GM12872 (cell line): ENCODE measurements around the gene MROH8.

ENCODE experiments used
- TF ChIP-seq, protein P1 (sequence below): IDR thresholded peaks from 3 replicates; pipeline ENCODE4 v1.5.1; 2011; ENCODE audit warnings: low read depth, mild to moderate bottlenecking, low read length, moderate library complexity; ENCODE audit not compliant: insufficient read depth

Gene MROH8

GRCh38 chr20:37178839-37179682 is at the start of gene MROH8, which contains the start of gene RPN2:
TSS of gene MROH8 (minus strand) at chr20:37179548.
TSS of gene RPN2 (plus strand) at chr20:37179330. CDS start at chr20:37179357, 27 bp downstream.
- TF ChIP-seq, protein P1, sequence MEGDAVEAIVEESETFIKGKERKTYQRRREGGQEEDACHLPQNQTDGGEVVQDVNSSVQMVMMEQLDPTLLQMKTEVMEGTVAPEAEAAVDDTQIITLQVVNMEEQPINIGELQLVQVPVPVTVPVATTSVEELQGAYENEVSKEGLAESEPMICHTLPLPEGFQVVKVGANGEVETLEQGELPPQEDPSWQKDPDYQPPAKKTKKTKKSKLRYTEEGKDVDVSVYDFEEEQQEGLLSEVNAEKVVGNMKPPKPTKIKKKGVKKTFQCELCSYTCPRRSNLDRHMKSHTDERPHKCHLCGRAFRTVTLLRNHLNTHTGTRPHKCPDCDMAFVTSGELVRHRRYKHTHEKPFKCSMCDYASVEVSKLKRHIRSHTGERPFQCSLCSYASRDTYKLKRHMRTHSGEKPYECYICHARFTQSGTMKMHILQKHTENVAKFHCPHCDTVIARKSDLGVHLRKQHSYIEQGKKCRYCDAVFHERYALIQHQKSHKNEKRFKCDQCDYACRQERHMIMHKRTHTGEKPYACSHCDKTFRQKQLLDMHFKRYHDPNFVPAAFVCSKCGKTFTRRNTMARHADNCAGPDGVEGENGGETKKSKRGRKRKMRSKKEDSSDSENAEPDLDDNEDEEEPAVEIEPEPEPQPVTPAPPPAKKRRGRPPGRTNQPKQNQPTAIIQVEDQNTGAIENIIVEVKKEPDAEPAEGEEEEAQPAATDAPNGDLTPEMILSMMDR = no peak

GRCh38 chr20:37228656-37229055 is 49.3 kb upstream of the MROH8 start:
- TF ChIP-seq, protein P1 = no peak

DNA sequence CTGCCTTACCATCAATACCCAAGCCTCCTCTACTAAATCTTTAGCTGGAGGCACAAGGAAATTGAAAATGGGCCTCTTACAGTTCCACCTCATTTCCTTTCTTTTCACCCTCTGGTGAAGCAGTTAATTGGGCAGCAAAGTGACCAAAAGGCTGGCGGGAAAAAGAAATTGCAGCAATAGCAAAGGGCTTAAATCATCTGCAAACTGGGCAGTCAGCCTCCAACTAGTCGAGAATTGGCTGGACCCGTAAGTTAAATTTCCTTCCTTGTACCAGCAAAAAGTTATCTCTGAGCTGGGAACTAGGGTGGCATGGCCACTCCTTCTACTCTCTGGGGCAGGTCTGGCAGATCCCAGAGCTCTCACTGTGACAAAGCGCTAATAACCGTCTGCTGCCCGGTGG is 48.7 kb upstream of the MROH8 start:
- TF ChIP-seq, protein P1 = no peak

GRCh38 chr20:37226889-37227288 is 47.5 kb upstream of the MROH8 start:
- TF ChIP-seq, protein P1 = no peak

GRCh38 chr20:37225146-37225545 is 45.8 kb upstream of the MROH8 start:
- TF ChIP-seq, protein P1 = no peak

DNA sequence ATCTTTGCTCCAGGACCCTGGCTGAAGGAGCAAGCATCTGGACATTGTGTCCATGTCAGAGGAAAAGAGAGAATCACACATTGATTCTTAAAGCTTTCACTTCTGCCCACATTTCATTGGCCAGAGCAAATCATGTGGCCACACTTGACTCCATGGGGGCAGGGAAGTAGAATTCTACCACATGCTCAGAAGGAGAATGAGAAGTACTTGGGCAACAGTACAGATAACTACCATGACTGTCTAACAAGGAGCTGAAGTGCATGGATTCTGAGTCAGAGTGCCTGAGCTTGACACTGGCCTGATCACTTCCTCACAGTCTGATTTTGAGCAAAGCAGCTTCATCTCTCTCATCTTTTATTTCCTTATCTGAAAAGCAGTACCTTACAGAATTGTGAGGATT is 43.7 kb upstream of the MROH8 start:
- TF ChIP-seq, protein P1 = no peak

DNA sequence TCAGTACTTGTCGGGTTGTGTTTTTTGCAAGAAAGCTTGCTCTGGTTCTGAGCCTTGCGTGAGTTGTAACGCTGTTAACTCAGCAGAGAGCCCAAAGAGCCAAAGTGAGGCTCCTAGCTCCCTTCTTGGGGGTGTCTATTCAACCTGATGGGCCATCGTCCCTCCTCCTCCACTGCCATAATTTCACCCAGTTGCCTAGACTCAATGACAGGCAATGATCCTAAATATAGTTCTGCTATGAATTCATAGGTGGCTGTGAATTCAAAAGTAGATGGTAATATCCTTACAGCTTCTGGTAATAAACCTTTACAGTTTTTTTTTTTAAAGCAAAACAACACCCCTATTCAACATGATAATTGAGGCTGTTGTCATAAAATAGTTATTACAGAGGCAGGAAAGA is 42.7 kb upstream of the MROH8 start:
- TF ChIP-seq, protein P1 = no peak
